Hepatic stellate cell (primary cell): ENCODE data around the gene KRT73.

Experiments used
- DNase-seq: peaks from one replicate; pipeline ENCODE4 v3.0.0; 2011; ENCODE audit warnings: low spot score

The KRT73 gene

DNA sequence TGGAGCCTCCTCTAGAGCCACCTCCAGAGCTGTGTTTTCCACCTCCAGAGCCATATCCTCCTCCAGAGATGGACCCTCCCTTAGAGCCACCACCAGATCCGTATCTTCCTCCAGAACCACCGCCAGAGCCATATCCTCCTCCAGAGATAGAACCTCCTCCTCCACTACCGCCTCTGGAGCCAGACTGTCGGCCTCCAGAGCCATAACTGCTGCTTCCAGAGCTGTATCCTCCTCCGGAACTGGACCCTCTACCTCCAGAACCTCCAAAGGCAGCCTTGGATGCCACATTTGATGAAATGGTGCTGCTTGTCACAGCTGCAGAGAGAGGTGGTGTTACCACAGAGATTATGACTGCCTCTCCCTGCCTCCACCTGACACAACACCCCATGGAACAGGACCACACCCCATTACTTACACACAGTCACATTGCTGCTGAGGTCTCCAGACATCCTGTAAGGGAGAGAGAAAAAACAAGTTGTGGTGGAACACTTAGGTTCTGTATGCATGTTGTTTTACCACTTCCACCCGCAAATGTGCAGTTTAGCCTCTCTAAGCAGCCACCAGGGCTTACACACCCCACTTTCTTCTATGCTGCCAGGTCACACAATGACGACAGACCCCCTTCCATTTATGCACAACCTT, 26.9 kb upstream of the KRT73 start:
- no peak for DNase-seq

DNA sequence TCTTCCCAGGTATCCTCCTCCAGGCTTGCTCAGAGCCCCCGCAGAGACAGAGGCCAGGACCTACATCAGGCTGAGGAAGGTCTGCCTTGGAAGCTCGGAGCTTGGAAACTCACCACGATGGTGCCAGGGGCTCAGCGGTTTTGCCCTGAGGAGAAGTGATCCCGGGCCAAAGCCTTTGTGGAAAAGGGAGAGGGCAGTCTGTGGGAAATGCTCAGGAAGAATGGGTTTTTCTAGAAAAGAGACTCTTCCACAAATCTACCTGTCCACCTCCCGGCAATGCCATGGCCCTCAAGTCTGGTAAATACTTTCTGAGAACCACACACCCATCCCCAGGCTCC, 25.7 kb upstream of the KRT73 start:
- DNase-seq = no peak

DNA sequence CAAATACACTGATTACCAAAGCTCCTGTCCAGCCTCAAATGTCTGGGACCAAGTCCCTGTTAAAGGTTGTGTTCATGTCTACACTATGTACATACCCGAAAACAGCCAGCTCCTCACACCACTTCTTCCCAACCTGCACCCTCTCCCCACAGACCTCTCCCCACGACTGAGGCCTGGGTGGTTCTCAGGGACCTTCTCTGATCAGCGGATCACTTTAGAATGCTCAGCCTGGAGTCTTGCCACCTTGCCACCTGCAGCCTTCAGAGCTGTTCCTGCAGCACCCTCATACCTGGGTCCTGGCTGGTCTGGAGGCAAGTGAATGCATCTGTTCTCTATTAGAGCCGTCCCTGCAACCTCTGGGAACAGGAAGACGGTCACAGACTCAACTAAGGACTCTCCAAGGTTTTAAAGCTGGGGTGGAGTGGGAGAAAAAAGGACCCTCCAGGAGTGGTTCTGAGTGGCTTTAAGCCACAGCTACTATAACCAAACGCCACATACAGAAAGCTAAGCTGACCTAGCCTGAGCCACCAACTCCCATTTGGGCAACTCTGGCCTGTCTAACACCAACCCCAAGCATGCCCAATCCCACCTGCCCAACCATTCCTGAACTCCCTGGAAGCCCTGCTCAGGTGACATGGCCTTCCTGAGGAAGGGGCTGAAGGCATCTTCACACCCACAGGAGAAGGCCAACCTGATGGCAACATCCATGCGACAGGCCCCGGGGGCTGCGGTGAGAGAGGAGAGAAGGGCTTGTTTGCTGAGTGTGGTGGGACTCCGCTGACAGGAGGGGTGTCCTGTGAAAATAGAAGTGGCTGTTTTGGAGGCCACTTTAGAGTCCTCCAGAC, 25.1 kb upstream of the KRT73 start:
- no peak for DNase-seq

DNA sequence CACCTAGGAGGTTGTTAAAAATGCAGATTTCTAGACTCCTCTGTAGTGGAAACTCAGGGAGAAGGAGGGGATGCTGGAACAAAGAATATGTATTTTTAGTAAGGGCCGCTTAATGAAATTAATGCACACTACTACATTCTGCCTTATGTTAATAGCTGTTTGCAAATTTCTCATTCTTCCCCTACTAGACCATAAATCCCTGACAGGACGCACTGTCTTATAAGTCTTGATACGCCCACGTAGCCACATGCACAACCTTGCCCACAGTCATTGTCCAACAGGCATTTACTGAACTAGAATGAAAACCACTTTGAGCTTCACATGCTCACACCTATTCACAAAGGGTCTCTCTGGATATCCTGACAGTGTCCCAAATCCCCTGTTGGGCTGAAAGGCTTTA, 23.1 kb upstream of the KRT73 start:
- DNase-seq = no peak

DNA sequence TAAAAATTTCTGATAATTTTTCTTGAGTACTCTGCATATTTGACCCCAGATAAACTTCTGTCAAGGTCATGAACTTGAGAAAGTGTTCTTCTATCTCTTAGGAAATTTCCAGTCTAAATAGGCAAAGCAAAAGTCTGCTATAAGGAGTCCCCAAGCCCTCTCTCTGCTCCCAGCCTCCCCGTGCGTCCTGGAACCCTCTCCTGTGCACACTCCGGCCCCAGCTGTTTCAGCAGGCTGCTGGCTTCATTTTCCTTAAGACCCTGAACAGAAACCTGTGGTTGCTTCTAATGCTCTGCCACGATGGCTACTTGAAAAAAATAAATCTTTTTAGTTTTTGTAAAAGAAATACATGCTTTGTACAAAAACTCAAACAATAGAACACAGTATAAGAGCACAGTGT, 18.9 kb upstream of the KRT73 start:
- DNase-seq = no peak

GRCh38 chr12:52636592-52637258, 18.4 kb upstream of the KRT73 start:
- no peak for DNase-seq

DNA sequence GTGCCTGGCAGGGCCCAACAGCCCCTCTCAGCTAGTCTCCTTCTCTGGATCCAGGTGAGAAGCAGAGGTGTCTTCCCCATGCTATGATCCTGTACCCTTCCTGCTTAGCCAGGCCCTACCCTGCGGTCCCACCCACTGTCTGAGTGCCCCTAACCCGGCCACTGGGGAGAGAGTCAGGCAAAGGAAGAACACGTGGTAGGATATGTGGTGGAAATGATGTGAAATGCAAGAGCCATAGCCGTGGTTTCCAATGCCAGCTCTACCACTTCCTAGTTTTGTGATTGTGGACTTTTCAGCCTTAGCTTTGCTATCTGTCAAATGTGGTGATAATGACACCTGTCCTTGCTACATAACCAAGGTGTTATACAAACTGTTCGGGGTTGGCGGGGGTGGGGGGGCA, 17.8 kb upstream of the KRT73 start:
- DNase-seq = no peak

DNA sequence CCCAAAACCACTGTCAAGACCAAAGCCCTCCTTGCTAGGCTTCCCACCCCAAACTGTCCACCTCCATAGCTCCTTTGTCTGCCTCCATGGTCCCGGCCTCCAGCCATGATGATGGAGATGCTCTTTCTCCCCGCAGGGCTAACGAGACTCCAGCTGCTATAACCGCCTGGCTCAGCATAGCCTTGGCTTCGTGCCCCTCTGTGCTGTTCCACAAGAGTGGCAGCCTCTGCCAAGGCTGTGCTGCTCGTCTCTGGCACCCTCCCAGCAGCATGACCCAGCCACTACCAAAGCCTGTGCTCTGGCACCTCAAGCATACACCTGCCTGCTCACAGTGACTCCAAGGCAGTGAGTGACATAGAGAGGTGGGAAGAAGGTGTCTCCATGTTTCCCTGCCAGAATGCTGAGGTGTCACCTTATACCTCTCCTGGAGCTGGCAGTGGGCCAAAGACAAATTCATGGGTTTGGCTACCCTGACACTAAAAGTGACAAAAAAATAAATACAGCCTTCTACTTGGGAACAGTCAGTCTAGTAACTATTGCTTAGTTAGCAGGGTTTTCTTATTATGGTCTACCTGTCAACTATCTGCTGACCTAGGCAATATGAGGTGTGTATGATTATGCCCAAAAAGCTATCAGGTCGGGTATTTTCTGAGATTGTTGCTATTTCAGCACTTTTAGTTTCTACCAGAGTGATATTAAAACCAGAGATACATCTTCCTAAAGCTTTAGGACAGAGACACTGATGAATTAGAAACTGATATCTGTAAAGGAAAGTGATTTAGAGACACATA, 16.1 kb upstream of the KRT73 start:
- DNase-seq = no peak

- no peak for DNase-seq
Observed at GRCh38 chr12:52633383-52633782, 15.0 kb upstream of the KRT73 start.

DNA sequence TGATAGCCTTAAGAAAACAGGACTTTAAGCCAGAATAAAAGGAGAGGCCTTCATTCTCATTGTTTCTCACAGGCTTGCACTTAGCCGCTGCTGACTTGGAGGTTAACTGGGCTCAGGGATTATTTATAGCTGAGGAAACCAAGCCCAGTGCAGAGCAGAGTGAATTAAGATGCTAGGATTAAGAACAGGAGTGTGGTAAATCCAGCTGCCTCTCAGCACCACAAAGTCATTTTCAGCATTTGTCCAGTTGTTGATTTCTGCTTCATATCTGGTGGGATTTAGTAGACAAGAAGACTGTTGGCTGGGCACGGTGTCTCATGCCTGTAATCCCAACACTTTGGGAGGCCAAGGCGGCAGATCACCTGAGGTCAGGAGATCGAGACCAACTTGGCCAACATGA, 14.3 kb upstream of the KRT73 start:
- DNase-seq = no peak

GRCh38 chr12:52631676-52632459, 13.5 kb upstream of the KRT73 start:
- no peak for DNase-seq

DNA sequence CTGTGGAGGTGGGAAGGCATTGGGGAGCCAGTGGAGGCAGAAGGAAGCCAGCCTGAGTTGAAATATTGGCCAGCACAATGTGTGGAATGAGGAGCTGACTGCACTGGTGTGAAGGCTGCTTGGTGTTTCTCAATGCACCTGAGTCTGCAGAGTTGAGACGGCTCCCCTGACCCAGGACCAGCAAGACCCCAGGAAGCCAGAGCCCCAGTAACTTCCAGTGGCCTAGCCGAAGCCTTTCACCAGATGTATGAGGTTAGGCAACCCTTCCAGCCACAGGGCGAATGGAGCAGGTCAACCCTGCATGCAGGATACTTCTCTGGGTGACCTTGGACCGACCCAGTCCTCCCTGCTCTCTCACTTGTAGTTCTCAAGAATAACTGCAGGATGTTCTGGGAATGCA, 12.9 kb upstream of the KRT73 start:
- DNase-seq = no peak

DNA sequence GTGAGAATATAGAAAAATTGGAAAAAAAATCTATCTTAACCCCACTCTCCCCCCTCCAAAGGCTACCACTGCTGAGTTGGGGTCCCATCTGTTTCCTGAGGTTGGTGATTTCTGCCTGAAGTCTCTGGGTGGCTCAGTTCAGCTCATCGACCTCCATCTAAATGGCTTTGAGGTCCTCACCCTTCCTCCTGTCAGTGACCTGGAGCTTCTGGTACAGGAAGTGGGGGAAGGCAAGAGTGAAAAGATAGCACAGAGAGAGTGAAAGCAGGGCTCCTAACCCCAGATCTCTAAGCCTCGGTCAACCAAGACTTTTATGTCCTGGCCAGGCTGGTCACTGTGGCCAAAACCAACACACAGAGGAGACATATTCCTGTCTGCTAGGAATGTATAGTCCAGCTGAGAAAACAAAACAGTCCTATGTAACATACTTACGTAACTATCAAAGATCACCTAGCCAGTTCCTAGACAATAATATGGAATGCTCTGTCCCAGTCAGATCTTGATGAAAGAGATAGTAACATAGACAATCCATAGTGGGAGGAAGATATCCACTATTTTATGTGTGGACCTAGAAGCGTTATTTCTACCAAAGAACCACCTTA, 12.3 kb upstream of the KRT73 start:
- no peak for DNase-seq

DNA sequence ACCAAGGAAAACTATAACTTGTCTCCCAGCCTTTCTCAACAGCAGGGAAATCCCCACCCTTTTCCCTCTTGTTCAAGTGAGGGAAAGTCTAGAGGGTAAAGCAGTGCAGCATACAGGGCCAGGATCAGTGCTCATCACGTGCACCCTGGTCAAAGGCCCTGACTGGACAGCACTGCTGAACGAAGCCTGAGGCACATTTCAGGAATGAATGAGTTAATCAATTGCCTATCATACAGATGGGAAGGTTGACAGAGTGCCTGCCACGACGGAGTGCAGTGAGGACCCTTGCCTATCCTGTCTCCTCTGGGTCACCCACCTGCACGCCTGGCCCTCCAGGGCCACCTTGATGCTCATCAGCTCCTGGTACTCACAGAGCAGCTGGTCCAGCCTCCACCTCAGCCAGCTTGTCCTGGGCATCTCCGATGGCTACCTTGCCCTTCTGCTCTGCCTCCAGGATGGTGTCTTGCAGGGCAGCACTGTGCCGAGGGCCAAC, 11.7 kb upstream of the KRT73 start:
- no peak for DNase-seq

- DNase-seq = no peak
Observed at GRCh38 chr12:52629281-52630007, 11.1 kb upstream of the KRT73 start.

DNA sequence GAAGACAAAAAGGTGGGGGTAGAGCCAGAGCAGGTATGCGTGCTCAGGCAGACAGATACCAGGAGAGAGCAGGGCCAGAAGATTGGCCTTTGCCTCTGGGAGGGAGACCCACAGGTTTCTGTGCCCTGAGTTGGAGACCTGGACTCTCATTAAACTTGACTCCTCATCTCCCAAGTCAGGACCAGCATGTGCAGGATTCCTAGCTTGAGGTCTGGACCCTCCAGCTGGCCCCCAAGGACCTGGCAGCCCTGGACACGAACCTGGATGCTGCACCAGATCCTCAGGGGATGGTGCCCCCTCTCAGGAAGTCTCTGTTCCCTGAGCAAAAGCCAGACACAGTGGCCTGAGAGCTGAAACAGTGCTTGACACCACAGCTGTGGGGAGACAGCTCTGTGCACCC, 10.5 kb upstream of the KRT73 start:
- no peak for DNase-seq

- no peak for DNase-seq
Observed at GRCh38 chr12:52628111-52628507, 9.8 kb upstream of the KRT73 start.

GRCh38 chr12:52627395-52628110, 9.2 kb upstream of the KRT73 start:
- DNase-seq = no peak

GRCh38 chr12:52622349-52622748, 4.0 kb upstream of the KRT73 start:
- DNase-seq = no peak

GRCh38 chr12:52618866-52619265, 507 bp upstream of the KRT73 start:
- DNase-seq = no peak
